H9 (cell line): ENCODE results near the gene TMEM132C. TPM values are rescaled to one million over a fixed set of nuclear protein-coding genes. Genes with fewer than 3 reads are reported as not detected.

Experiments
- DNase-seq: peaks from one replicate; pipeline ENCODE4 v3.0.0-alpha.2; 2017
- H2AFZ ChIP-seq: one replicate; pipeline ENCODE4 v1.6.1; 2013; ENCODE audit warnings: mild to moderate bottlenecking, low read length, control low read depth, moderate library complexity
- H2AK5ac ChIP-seq: 2 replicates; pipeline ENCODE4 v1.6.1; 2013; ENCODE audit warnings: low read length, control low read depth, mixed read lengths; ENCODE audit not compliant: insufficient read length
- H2BK120ac ChIP-seq: one replicate; pipeline ENCODE4 v1.6.1; 2013; ENCODE audit warnings: low read depth, mild to moderate bottlenecking, low read length, control low read depth, inconsistent platforms; ENCODE audit not compliant: poor library complexity, severe bottlenecking
- H2BK12ac ChIP-seq: 2 replicates; pipeline ENCODE4 v1.6.1; 2013; ENCODE audit warnings: low read length, control low read depth, mixed read lengths, low read depth; ENCODE audit not compliant: insufficient read length
- H2BK15ac ChIP-seq: 2 replicates; pipeline ENCODE4 v1.6.1; 2013; ENCODE audit warnings: low read depth, low read length, control low read depth
- H2BK20ac ChIP-seq: one replicate; pipeline ENCODE4 v1.6.1; 2013; ENCODE audit warnings: low read depth, mild to moderate bottlenecking, low read length, control low read depth, inconsistent platforms; ENCODE audit not compliant: poor library complexity, severe bottlenecking
- H2BK5ac ChIP-seq: 2 replicates; pipeline ENCODE4 v1.6.1; 2013; ENCODE audit warnings: low read length, control low read depth, mixed read lengths; ENCODE audit not compliant: insufficient read length
- H3K14ac ChIP-seq: 2 replicates; pipeline ENCODE4 v1.6.1; 2013; ENCODE audit warnings: low read length, control low read depth; ENCODE audit not compliant: insufficient read depth
- H3K18ac ChIP-seq: 2 replicates; pipeline ENCODE4 v1.6.1; 2013; ENCODE audit warnings: low read depth, mild to moderate bottlenecking, mixed read lengths, low read length, control low read depth; ENCODE audit not compliant: insufficient read length
- H3K23ac ChIP-seq: 2 replicates; pipeline ENCODE4 v1.6.1; 2013; ENCODE audit warnings: low read length, control low read depth, mixed read lengths, low read depth; ENCODE audit not compliant: insufficient read length
- H3K23me2 ChIP-seq: 2 replicates; pipeline ENCODE4 v1.6.1; 2013; ENCODE audit warnings: low read depth, mild to moderate bottlenecking, mixed read lengths, low read length, control low read depth; ENCODE audit not compliant: insufficient read length, poor library complexity, severe bottlenecking
- H3K27ac ChIP-seq: 2 replicates; pipeline ENCODE4 v1.5.1; 2013; ENCODE audit warnings: low read length, control low read depth, mixed read lengths, low read depth; ENCODE audit not compliant: insufficient read length
- H3K27me3 ChIP-seq: 2 replicates; pipeline ENCODE4 v1.6.1; 2013; ENCODE audit warnings: low read length, control low read depth, inconsistent platforms; ENCODE audit not compliant: insufficient read depth
- H3K4ac ChIP-seq: 2 replicates; pipeline ENCODE4 v1.6.1; 2013; ENCODE audit warnings: low read depth, mild to moderate bottlenecking, control low read depth, inconsistent platforms, low read length, moderate library complexity
- H3K4me1 ChIP-seq: 2 replicates; pipeline ENCODE4 v1.6.1; 2013; ENCODE audit warnings: low read length, control low read depth, inconsistent platforms; ENCODE audit not compliant: insufficient read depth
- H3K4me2 ChIP-seq: 2 replicates; pipeline ENCODE4 v1.6.1; 2013; ENCODE audit warnings: low read length, control low read depth, mixed read lengths; ENCODE audit not compliant: insufficient read length, insufficient read depth
- H3K56ac ChIP-seq: 2 replicates; pipeline ENCODE4 v1.6.1; 2013; ENCODE audit warnings: low read depth, mild to moderate bottlenecking, mixed read lengths, low read length, control low read depth; ENCODE audit not compliant: insufficient read length
- H3K79me1 ChIP-seq: 2 replicates; pipeline ENCODE4 v1.6.1; 2013; ENCODE audit warnings: low read depth, mild to moderate bottlenecking, moderate library complexity, low read length, control low read depth, inconsistent platforms; ENCODE audit not compliant: insufficient read depth, poor library complexity, severe bottlenecking
- H3K79me2 ChIP-seq: 2 replicates; pipeline ENCODE4 v1.6.1; 2013; ENCODE audit warnings: low read length, control low read depth, inconsistent platforms; ENCODE audit not compliant: insufficient read depth
- H3K9ac ChIP-seq: 2 replicates; pipeline ENCODE4 v1.6.1; 2013; ENCODE audit warnings: low read length, control low read depth, mixed read lengths; ENCODE audit not compliant: insufficient read length; ENCODE audit errors: extremely low read depth
- H3K9me3 ChIP-seq: one replicate; pipeline ENCODE4 v1.6.1; 2013; ENCODE audit warnings: low read depth, low read length, inconsistent platforms; ENCODE audit not compliant: control insufficient read depth
- H3T11ph ChIP-seq: one replicate; pipeline ENCODE4 v1.6.1; 2013; ENCODE audit warnings: mild to moderate bottlenecking, low read length, control low read depth, inconsistent platforms
- H4K20me1 ChIP-seq: one replicate; pipeline ENCODE4 v1.6.1; 2013; ENCODE audit not compliant: control insufficient read depth, insufficient read length, insufficient read depth
- H4K5ac ChIP-seq: 2 replicates; pipeline ENCODE4 v1.6.1; 2013; ENCODE audit warnings: low read depth, mild to moderate bottlenecking, mixed read lengths, low read length, control low read depth; ENCODE audit not compliant: insufficient read length
- H4K8ac ChIP-seq: replicated peaks from 2 replicates; pipeline ENCODE4 v1.6.1; 2013; ENCODE audit warnings: low read length, control low read depth, mixed read lengths, low read depth; ENCODE audit not compliant: insufficient read length
- H4K91ac ChIP-seq: 2 replicates; pipeline ENCODE4 v1.6.1; 2013; ENCODE audit warnings: low read depth, mild to moderate bottlenecking, moderate library complexity, mixed read lengths, low read length, control low read depth; ENCODE audit not compliant: insufficient read length
- H3K27ac Mint-ChIP-seq, 3 experiments: 2 replicates in 2 of 3; 3 replicates in 1 of 3; pipeline ENCODE4 v1.8.0; 2020 to 2021; ENCODE audit warnings: mixed read lengths in 3 of 3, mild to moderate bottlenecking in 1 of 3, moderate library complexity in 1 of 3
- H3K27me3 Mint-ChIP-seq: 2 replicates; pipeline ENCODE4 v1.8.0; 2021; ENCODE audit warnings: low read depth, mild to moderate bottlenecking, moderate library complexity, mixed read lengths
- H3K36me3 Mint-ChIP-seq, 3 experiments: 2 replicates in 2 of 3; 3 replicates in 1 of 3; pipeline ENCODE4 v1.8.0; 2020 to 2021; ENCODE audit warnings: low read depth in 3 of 3, mixed read lengths in 3 of 3; ENCODE audit not compliant: insufficient read depth in 1 of 3
- H3K4me1 Mint-ChIP-seq, 2 experiments: 2 replicates each; pipeline ENCODE4 v1.8.0; 2020; ENCODE audit warnings: mixed read lengths in 2 of 2
- H3K4me3 Mint-ChIP-seq, 2 experiments: 2 replicates in 1 of 2; 3 replicates in 1 of 2; pipeline ENCODE4 v1.8.0; 2020 to 2021; ENCODE audit warnings: mild to moderate bottlenecking in 2 of 2, mixed read lengths in 2 of 2, moderate library complexity in 1 of 2
- H3K9me3 Mint-ChIP-seq, 2 experiments: 2 replicates in 1 of 2; 3 replicates in 1 of 2; pipeline ENCODE4 v1.8.0; 2020; ENCODE audit warnings: mild to moderate bottlenecking in 2 of 2, mixed read lengths in 2 of 2, moderate library complexity in 1 of 2
- WGBS: extraction: QIAGEN DNeasy Blood & Tissue Kit; methylation state at CpG from one replicate; pipeline ENCODE4 v1.1.7; 2013; ENCODE audit warnings: missing lambda C conversion rate, low lambda C conversion rate, mixed read lengths; ENCODE audit not compliant: insufficient read length; ENCODE audit errors: extremely low coverage; 5-methylcytosine and 5-hydroxymethylcytosine counted together
- total RNA-seq: library from RNA; stranded (reverse); gene quantifications from 2 replicates; pipeline ENCODE4 v1.2.1, GENCODE V29; 2021
- TF ChIP-seq, protein P1 (sequence below): fragments of 200-600 bp; sonication (generic); conservative IDR thresholded peaks from 3 replicates; pipeline ENCODE4 v1.8.0; 2021; ENCODE audit warnings: antibody characterized with exemption, mild to moderate bottlenecking

TMEM132C gene
- total RNA-seq, 1 experiment from 2014 or later: 0.22 TPM

DNA sequence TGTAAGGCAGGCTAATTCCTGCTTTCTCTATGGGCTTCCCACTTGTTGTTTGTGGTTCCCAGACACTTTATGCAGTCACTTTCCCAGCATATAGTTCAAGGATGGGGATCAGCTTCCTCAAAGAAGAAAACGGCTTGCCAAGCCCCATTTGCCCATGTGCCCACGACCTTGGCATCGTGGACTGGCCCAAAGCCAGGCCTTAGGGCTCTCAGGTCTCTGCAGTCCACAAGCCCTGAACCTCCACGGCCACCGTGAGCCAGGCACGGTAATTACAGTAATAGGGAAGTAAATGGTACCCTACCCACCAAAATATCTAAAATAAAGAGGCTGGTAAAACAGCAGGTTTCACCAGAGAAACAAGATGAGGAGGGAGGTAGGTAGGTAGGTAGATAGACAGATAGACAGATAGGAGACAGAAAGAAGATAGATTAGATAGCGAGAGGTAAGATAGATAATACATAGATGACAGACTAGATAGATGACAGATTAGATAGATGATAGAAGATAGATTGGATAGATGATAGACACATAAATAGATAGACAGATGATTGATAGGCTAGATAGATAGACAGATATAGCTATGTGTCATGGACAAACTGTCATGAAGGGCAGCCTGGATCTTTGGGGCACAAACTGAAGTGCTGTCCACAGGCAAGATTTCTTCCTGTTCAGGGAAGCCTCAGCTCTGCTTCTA lies 393.7 kb downstream of the TMEM132C start:
- no peaks in the 10 kb centered on the region for H3K79me1 ChIP-seq
- H2AFZ ChIP-seq: no peak overlapping the region
- TF ChIP-seq, protein P1, sequence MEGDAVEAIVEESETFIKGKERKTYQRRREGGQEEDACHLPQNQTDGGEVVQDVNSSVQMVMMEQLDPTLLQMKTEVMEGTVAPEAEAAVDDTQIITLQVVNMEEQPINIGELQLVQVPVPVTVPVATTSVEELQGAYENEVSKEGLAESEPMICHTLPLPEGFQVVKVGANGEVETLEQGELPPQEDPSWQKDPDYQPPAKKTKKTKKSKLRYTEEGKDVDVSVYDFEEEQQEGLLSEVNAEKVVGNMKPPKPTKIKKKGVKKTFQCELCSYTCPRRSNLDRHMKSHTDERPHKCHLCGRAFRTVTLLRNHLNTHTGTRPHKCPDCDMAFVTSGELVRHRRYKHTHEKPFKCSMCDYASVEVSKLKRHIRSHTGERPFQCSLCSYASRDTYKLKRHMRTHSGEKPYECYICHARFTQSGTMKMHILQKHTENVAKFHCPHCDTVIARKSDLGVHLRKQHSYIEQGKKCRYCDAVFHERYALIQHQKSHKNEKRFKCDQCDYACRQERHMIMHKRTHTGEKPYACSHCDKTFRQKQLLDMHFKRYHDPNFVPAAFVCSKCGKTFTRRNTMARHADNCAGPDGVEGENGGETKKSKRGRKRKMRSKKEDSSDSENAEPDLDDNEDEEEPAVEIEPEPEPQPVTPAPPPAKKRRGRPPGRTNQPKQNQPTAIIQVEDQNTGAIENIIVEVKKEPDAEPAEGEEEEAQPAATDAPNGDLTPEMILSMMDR: no peak
- H3T11ph ChIP-seq: no peak overlapping the region
- H3K9me3 Mint-ChIP-seq: peaks cover 4 to 6% of the 10 kb centered on the region in 2 experiments; a peak in 4 of 5 replicates
- H3K4me2 ChIP-seq: no peak overlapping the region
- H2BK12ac ChIP-seq: no peak overlapping the region
- H3K4me1 ChIP-seq: no peaks in the 10 kb centered on the region
- DNase-seq: no peak
- H2BK15ac ChIP-seq: no peak overlapping the region
- H3K23me2 ChIP-seq: no peaks in the 10 kb centered on the region
- H3K27ac ChIP-seq: no peak overlapping the region
- H3K79me2 ChIP-seq: no peaks in the 10 kb centered on the region
- H3K27me3 Mint-ChIP-seq: peaks cover 18% of the 10 kb centered on the region
- H3K36me3 Mint-ChIP-seq: peaks cover 0 to 4% (median 0%) of the 10 kb centered on the region in 3 experiments; a peak in 3 of 7 replicates
- H3K27me3 ChIP-seq: no peaks in the 10 kb centered on the region
- H3K56ac ChIP-seq: no peak overlapping the region
- no peak overlapping the region for H3K14ac ChIP-seq
- 100% methylated on average over 1 of the region's 7 CpGs for WGBS
- no peak overlapping the region for H3K4ac ChIP-seq
- no peak overlapping the region for H2AK5ac ChIP-seq
- no peak overlapping the region for H3K4me3 Mint-ChIP-seq
- no peak overlapping the region for H3K23ac ChIP-seq
- H3K4me1 Mint-ChIP-seq: peaks cover 3 to 4% of the 10 kb centered on the region in 2 experiments; a peak in 2 of 4 replicates
- no peak overlapping the region for H3K27ac Mint-ChIP-seq
- no peak overlapping the region for H2BK120ac ChIP-seq
- no peak overlapping the region for H4K5ac ChIP-seq
- H4K20me1 ChIP-seq: no peaks in the 10 kb centered on the region
- no peaks in the 10 kb centered on the region for H3K9me3 ChIP-seq
- H4K8ac ChIP-seq: no peak overlapping the region
- no peak overlapping the region for H2BK20ac ChIP-seq
- no peak overlapping the region for H4K91ac ChIP-seq
- H3K18ac ChIP-seq: no peak overlapping the region
- no peak overlapping the region for H2BK5ac ChIP-seq
- H3K9ac ChIP-seq: no peak overlapping the region
